Body of pancreas (tissue), 4 donors: ENCODE measurements around the gene PTPRT.

Experiments
- POLR2A ChIP-seq, 3 donors: fragments of 450-650 bp; IDR thresholded peaks; one replicate each; pipeline ENCODE4 v1.6.1; 2016; ENCODE audit warnings: antibody characterized with exemption in 3 of 3, mild to moderate bottlenecking in 2 of 3
- TF ChIP-seq, protein P1 (sequence below), 7 experiments: fragments of 450-650 bp in 4 of 7; fragments of 200-600 bp in 3 of 7; sonication (generic) in 3 of 7; IDR thresholded peaks; one replicate each; pipeline ENCODE4 v1.5.1; 2016 to 2019; ENCODE audit warnings: antibody characterized with exemption in 7 of 7

DNA sequence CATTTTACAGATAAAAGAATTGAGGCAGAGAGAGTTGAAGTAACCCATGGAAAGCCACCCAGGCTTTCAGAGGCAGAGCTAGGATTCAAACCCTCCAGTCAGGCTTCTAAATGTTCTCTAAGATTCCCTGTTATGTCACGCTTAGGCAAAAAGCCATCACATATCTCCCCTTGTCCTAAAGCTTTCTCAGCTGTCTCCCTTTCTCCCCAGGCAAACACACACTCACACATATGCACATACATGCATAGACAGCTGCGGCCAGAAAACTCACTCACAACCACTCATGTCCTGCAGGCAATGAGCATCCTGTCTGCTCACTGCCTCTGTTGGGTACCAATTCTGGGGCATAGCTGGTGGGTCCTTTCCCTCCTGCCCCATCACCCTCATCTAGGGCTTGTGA, 975.6 kb downstream of the PTPRT start:
- TF ChIP-seq, protein P1, sequence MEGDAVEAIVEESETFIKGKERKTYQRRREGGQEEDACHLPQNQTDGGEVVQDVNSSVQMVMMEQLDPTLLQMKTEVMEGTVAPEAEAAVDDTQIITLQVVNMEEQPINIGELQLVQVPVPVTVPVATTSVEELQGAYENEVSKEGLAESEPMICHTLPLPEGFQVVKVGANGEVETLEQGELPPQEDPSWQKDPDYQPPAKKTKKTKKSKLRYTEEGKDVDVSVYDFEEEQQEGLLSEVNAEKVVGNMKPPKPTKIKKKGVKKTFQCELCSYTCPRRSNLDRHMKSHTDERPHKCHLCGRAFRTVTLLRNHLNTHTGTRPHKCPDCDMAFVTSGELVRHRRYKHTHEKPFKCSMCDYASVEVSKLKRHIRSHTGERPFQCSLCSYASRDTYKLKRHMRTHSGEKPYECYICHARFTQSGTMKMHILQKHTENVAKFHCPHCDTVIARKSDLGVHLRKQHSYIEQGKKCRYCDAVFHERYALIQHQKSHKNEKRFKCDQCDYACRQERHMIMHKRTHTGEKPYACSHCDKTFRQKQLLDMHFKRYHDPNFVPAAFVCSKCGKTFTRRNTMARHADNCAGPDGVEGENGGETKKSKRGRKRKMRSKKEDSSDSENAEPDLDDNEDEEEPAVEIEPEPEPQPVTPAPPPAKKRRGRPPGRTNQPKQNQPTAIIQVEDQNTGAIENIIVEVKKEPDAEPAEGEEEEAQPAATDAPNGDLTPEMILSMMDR (IDR thresholded peaks at IDR 0.05), result no peak
- no peak for TF ChIP-seq POLR2A (IDR thresholded peaks at IDR 0.05)
